GM21381 (cell line): ENCODE results near the gene ACTL8.

Experiments used
- ATAC-seq: cut with Tn5 transposase; IDR thresholded peaks from one replicate; pipeline ENCODE4 v1.9.1; 2021; ENCODE audit warnings: mild to moderate bottlenecking, moderate library complexity; ENCODE audit not compliant: unreplicated experiment

ACTL8 gene, protein sequence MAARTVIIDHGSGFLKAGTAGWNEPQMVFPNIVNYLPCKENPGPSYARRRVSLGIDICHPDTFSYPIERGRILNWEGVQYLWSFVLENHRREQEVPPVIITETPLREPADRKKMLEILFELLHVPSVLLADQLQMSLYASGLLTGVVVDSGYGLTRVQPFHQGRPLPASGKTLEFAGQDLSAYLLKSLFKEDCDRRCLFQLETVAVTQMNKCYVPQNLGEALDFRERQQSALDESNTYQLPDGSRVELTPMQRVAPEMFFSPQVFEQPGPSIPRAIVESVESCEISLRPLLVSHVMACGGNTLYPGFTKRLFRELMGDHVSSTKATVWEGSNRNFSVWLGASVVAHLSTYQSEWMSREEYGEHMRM

DNA sequence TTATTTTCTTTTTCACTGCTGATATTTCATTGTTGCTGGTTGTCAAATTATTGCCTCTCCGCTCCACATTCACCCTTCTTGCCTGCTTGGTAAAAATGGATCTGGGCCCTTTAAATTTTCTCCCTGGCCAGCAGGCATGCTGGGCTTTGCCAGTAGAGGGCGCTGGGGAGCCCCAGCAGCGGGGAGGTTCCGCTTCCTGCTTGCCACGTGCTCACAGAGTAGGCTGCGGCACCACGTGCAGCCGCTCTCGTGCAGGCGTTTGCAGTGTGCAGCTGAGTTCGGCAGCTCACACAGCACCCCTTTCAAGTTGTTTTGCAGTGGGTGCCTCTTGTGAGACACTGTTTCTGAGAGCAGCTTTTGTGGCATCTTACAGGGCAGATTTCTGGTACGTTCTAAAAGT, at the start of gene ACTL8:
TSS of gene ACTL8 (plus strand) at position 214 of the 400 bp plus-strand sequence. CDS start 67,676 bp downstream, outside the sequence.
- no peak for ATAC-seq

DNA sequence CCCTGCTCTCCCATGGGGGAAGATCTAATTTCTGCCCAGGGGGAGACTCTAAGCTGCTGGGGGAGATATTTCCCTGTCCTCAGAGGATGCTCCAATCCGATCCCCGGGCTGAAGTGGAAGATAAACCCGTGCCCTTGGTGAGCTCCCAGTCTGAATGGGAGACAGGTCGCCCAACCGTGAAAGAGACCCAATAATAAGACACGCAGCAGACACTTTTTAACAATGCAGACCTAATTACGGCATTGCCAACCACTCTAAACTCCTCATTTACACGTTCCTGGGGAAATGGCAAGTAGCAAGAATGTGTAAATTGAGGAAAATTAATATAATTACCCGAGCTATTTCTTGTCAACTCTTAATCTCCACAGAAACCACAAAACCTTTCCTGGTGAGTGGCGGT, 48.7 kb upstream of the ACTL8 start:
- ATAC-seq: no peak

DNA sequence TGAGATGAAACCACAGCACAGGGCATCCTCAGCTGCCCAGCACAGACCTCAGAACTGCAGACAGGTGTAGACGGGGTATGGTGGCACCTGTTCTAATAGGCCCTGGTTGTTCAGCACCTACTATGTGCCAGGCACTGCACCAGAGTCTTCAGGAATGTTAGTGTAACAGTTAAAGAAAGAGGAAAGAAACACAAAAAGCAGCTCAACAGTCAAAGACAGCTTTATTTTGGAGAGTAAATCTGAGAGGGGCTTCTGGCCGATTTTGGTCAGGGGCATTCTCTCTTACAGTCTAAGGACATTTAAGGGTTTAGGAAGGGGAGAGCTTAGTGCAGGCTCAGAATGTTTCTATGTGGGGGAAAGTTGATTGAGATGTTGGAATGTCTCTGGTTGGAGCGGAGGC, 45.2 kb upstream of the ACTL8 start:
- no peak for ATAC-seq

DNA sequence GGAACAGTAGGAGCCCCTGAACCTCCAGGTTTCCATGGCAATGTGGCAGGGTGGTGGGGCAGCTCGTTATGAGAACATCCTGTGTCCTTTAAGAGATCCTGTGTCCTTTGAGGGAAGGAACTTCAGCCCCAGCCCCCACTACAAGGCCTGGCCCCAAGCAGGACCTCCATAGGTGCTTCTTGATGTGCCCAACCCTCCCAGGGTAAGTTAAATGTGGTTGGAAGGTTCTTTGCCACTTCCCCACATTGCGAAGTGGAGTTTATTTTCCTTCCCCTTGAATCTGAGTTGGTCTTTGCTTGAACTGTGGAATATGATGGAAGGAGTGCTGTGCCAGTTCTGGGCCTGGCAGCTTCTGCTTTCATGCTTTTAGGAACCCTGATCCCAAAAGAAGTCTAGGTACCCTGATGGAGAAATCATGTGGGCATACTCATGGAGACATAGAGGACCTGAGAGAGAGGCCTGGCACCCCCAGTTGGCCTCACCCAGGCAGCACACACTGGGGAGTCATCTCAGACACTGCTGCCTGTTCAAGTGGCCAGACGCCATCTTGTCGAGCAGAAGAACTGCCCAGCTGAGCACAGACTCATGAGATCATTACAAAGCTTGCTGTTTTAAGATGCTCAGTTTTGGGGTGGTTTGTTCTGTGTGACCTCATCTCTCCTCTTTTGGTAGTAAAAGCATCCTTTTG, 44.1 kb upstream of the ACTL8 start:
- ATAC-seq: no peak

DNA sequence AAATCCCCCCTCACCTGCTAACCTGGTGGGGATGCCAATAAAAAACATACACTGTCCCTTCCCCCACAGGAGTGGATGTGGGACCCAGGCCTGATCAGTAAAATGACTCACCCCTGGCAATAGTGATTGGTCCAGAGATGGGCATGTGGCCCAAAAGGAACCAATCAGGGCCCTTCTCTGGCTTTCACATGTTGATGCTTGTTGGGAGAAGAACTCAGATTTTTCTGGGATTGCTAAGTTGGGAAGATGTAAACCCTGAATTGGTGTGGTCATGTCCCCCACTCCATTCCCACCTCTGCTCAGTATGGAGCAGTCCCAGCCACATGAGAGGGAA, 43.6 kb upstream of the ACTL8 start:
- no peak for ATAC-seq

DNA sequence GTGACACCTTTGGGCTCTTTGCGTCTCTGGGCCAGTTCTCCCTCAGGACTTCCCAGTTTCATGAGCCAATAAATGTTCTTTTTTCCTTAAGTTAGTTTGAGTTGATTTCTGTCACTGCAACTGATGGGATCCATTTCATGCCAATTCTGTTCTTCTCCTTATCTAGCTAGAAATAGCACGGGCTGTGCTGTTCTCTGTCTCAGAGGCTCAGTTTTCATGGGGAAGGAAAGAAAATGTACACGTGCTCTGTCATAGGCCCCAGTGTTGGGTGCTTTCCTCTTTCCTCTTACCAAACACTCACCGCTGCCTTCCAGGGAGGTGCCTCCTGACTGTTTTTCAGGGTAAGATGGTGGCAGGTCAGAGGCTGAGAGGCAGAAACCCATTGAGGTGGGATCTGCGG, 43.2 kb upstream of the ACTL8 start:
- no peak for ATAC-seq

DNA sequence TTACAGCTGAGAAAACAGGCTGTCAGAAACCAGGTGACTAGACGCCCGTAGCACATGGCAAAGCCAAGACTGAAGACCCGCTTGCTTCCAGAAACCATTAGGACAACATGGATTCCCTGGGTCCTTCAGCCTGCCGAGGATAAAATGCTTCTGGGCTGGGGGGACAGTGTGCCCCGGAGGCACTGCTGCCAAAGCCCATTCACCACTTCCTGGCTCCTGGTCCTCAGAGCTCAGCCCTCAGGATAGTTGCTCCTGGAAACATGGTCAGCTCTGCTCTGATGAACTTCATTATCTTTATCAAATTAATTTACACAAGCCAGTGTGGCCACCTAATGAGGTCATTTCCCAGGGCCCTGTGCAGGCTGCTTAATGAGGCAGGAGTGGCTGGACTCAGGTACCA, 41.1 kb upstream of the ACTL8 start:
- ATAC-seq: no peak

DNA sequence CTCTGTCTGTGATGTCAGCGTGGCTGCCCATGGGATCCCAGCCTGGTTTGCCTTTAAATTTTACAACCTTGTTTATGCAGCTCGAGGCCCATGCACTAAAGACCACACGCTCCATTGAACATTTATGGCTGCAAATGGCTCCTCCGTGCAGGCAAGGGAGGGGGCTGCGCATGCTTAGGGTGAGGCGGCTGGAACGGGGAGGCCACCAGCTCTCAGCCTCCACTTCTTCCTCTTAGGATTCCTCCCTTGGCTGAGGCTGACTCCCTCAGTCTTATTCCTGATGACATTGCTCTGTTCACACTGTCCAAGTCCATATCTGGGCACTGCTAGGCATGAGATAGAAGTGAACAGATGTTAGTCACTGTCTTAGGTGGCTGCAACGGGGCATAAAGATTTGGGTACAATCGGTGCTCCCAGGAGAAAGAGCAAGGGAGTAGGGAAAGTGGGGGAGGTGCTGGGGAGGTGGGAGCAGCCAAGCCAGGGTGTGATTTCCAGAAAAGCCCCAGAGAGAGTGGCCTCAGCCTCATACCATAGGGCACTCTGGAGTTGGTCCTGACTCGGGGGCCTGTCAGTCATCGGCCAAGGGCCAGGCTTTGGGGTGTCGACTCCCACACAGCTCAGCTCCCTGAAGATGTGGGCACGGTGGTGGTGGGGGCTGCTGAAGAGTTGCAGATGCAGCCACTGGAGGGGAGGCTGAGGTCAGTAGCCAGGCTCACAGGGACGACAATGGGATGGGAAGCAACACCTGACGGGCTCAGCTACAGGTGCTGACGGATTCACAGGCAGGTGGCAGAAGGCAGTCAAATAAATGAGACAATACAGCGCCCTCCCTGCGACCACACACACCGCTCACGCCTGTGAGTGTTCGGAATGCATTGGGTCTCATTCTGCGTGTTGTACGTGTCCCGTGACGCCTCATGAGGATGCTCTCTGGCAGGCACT, 37.3 kb upstream of the ACTL8 start:
- no peak for ATAC-seq

DNA sequence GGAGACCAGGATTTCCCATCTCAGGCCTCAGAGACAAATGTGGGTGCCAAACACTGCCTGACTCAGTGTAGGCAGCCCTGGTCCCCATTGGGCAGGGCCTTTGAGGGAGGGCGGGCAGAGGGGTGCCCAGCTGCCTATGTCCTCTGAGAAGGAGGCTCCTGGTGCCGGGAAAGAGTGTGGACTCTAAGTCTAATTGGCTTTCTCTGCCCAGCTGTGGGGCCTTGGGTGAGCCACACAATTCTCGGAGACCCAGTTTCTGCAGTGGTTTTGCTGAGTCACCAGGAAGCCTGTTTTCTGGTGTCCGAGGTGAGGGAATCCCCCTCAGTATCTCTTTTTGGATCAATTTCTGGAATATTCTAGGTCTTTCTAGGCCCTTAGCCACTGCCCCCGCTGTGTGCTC, 35.3 kb upstream of the ACTL8 start:
- ATAC-seq: no peak

DNA sequence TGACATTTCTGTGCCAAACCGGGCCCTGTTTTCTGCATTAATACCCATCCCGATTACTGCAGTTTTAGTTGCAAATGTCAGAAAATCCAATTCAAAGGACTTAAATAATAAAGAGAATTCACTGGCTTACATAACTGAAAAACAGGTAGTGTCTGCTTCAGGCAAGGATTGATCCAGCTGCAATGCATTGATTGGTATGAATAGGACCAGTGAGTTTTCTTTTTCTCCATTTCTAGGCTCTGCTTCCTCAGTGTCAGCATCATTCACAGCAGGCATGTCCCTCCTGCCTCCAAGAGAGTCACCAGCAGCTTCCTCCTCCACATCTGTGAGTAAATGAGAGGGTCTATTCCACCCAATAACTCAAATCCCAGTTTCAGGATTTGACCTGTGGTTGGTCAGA, 33.7 kb upstream of the ACTL8 start:
- no peak for ATAC-seq

DNA sequence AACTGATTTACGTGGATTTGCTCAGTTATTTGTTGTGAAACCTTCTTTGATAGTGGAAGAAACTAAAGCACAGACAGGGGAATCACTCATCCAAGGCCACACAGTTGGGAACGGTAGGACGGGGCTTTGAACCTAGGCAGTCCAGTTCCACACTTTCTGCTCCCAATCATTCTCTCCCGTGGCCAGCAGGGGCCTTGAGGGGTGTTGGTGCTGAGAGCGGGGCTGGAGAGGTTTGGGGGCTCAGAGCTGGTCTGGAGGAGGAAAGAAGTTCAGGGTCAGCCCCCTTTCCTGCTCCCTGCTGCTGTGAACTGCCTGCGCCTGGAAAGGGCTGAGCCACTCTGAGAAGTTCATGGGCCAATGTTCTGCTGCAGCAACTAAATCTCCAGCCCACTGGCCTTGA, 31.4 kb upstream of the ACTL8 start:
- no peak for ATAC-seq

DNA sequence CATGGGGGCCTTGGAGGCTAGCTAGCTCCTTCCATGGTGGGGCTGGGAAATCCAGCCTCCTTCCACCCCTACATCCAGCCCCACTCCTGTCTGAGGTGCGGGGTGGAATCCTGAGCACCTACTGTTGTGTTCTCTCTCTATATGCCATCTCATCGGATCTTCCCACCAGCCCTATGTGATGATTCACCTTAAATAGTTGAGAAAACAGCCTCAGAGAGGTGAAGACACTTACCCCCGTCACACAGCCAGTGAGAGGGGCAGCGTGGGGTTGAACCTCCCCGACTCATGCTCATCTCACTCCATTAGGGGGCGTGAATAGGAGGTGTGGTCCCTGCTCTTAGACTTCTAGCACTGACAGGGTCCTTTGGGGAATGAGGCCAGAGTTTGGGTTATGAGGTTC, 31.0 kb upstream of the ACTL8 start:
- no peak for ATAC-seq

DNA sequence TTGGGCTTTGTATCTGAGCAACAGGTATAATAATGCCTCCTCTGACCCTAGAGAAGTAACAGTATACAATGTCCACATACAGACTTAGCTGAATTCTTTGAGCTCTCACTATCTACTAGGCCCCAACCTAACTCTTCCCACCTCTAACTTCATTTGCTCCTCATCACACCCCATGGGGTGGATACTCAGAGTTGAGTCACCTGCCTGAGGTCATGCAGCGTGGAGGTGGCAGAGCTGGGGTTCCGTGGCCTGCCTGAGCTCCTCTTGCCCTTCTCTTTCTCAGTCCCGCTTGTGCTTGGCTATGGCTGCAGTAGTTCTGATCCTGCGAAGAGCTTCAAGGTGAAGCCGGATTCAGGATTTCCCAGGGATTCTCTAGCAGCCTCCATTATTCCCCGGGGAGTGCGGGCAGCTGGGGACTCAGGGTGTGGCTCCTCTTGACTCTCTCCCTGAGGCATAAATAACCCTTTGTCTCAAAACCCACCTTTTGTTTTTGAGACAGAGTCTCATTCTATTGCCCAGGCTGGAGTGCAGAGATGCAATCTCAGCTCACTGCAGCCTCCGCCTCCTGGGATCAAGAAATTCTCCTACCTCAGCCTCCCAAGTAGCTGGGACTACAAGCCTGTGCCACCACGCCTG, 29.9 kb upstream of the ACTL8 start:
- no peak for ATAC-seq

DNA sequence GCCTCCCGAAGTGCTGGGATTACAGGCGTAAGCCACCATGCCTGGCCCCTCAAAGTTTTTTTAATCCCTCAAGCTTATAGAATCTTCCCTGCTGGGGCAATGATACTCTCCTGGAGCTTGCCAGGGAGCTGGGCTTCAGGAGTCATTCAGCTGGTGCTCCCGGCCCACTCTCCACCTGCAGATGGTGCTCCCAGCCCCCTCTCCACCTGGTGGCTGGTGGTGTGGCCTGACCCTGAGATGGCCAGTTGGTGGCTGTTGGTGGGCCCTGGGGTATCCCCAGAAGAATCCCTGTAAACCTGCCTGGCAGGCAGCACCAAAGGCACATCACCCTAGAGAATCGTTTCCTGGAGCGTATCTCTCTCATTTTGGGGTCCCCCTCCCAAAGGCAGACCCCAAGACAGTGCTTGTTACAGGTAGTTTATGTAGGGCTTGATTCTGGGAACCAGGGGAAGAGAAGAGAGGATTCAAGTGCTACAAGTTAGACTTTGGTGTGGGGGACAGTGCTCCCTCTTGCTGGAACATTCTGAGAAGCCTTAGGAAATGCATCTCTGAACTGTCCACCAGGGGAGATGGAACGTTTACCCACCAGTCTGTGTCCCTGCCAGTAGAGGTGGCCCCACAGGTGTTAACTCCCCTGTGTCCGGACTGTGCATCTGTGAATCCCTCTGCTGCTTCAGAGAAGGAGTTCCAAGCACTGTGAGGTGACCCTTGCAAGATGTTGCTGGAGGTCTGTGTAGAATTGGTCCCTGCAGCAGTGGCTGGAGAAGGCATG, 29.1 kb upstream of the ACTL8 start:
- ATAC-seq: no peak

DNA sequence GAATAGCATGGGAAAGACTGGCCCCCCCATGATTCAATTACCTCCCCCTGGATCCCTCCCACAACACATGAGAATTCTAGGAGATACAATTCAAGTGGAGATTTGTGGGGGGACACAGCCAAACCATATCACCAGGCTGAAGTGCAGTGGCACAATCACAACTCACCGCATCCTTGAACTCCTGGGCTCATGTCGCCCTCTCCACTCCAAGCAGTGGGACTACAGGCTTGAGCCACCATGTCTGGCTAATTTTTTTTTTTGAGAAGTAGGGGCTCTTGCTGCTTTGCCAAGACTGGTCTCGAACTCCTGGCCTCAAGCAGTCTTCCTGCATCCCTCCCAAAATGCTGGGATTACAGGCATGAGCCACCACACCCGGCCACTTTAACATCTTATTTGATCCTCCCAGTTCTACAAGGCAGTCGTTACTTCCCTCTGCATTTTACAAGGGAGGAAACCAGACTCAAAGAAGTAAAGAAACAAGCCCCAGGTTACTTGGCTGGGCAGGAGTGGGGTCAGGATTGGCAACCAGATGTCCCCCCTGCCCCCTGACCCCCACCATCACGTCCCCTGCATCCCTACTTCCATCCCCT, 26.9 kb upstream of the ACTL8 start:
- no peak for ATAC-seq

DNA sequence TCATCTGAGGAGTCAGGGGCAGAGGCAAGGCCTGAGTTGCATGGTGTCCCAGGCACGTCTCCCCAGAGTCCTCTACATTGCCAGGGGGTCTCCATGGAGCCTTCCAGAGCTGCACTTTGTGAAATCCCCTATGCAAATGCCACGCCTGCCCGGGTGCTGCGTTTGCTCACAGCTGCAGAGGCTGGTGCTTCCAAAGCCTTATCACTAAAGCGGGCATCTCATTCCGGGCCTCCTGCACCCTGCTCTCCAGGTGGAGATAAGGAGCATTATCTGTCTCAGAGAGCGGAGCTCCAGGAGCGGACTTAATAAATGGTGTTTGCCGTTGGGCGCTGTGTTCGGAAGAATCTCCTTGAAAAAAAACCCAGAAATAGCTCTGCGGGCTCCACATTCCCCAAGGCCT, 25.9 kb upstream of the ACTL8 start:
- no peak for ATAC-seq

DNA sequence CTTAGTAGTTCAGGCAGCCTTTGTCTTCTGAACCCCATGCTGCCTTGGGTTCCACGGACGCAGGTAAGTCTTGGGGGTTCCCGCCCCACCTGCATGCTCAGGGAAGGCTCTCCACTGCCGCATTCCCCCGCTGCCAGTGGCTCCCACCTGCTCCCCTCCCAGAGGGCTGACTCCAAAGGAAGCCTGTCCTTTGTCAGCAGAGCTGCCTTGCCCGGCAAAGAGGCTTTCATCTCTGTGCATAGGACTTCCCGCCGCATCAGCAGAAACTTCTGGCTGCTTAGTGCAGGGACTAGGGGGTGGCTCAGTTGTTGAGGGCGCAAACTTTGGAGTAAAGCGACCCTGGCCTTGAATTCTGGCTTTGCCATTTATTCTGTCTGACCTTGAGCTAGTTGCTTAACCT, 25.2 kb upstream of the ACTL8 start:
- ATAC-seq: no peak

DNA sequence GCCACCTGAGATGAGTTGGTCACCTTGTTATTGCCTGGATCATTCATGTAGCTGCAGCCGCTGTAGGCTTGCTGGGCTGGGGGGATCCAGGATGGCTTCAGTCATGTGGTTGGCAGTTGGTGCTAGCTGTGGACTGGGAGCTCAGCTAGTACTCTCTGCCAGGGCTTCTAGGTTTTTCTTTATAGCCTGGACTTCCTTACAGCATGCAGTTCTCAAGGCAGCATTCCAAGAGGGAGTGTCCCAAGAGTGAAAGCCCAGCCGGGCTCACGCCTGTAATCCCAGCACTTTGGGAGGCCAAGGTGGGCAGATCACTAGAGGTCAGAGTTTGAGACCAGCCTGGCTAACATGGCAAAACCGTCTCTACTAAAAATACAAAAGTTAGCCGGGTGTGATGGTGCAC, 23.7 kb upstream of the ACTL8 start:
- ATAC-seq: no peak

DNA sequence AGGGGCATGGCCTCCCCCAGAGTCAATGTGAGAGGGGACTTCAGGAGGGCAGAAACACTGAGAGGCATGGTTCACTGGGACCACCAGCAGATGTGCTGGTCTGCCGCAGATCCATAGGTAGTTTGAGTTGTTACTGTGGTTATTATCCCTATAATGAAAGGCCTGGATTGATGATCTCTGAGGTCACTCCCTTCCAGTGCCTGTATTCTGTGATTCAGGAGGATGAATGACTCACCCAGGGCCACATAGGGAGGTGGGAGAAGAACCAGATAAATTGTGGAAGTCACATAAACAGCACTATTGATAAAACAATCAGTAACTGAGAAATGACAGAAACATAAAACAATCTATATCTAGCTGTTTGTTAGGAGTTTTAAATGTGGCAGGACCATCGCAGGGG, 22.7 kb upstream of the ACTL8 start:
- ATAC-seq: no peak

DNA sequence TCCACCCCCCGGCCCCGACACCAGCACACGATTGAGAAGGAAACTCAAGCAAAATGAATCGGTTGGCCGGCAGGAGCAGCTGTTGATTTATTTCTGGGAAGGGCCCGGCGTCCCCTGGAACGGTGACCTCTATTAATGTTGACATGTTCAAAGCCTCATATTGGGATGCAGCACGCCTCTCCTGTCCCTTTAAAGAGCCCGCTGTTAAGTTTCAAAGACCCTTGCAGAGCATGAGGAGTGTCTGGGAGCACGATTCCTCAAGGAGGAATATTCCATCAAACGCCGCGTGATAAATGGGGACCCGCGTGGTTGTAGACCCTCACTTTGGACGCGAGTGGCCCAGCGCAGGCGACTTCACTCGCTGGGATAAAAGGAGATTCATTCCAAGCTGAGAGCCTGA, 21.5 kb upstream of the ACTL8 start:
- no peak for ATAC-seq
